Measurements from ENCODE around the gene DPYD.
A peak's percentile ranks its signal among the peaks of the same experiment; 100 is the strongest.

Gene DPYD

GRCh38 chr1:97783751-97784150, 137.1 kb downstream of the DPYD start:
- DNase-seq (ENCODE audit: low read depth) = no peak

DNA sequence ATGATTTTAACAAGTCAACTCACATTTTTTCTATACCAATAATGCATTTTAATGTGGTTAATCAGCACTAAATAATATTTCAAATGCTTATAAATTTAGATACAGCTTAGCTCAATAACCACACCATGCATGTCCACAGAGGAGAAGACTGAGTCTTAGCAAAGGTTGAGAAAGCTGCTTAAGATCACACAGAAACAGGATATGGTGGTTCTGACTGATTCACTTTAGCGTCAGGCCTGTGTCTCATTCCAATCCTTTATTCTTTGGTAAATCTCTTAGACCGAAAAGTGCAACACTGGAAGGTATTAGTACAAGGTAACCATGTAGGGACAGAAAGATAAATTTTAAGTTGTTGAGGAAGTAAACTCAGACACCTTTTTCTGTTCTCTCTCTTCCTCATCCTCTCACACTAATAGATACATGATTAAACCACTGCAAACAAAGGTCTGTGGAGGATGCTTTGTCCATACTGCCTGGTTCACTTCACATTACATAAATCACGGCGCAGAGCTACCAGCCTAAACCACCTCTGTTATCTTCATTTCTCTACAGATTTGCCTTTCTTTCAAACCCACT, 139.0 kb downstream of the DPYD start:
- DNase-seq (ENCODE audit: low read depth) = no peak

DNA sequence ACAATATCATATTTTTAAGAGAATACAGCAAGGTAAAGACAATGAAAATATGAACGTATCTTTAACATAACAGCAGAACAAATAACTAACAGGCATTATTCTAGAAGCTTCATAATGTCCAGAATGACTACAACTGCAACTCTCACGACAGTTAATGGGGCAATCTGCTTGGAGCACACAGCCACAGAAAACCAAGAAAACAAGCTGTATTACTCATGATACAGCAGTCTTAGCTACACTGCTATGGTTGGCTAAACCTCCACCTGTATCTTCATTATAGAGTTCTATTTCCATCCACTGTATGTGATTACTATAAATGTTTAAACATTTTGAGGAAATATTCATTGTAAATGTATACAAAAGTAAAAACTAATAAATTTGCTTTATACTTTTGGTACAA, 139.9 kb downstream of the DPYD start:
- DNase-seq (ENCODE audit: low read depth) = no peak

DNA sequence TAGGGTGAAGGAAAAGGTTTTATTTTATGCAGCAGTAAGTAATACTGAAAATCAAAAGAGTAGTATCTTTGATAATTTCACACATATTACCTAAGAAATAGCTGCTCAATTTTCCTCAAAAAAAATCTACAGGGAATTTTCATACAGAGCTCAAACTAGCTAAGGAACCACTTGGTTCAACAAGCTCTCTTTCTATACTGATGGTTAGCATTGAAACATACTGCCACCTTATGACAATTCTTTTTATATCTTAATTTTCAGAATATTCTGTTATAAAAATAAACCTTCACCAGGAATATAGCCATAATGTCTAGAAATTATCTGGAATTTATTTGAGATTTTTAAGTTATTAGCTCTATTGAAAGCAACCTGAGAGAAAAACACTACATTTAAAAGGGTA, 142.1 kb downstream of the DPYD start:
- no peak for DNase-seq (ENCODE audit: low read depth)

- DNase-seq (ENCODE audit: low read depth) = no peak
Measured at GRCh38 chr1:97770376-97770775, 150.5 kb downstream of the DPYD start.

GRCh38 chr1:97767381-97767780, 153.5 kb downstream of the DPYD start:
- DNase-seq (ENCODE audit: low read depth) = no peak

DNA sequence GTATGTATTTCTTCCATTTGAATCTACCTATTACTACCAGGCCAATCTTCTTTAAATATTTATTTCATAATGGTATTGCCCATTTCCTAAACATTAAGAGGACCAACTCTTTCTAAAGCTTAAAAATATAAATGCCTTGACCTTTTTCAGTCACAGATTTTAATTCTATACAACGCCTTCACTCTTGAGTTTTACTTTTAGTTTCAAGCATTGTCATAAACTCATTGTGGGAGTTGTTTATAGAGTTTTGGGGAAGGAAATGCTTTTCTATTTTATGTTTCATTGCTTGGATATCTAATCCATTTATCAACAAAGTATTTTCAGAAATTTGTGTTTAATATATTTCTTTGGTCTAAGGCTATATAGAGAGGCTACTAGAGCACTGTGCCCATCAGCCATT, 155.8 kb downstream of the DPYD start:
- DNase-seq (ENCODE audit: low read depth) = no peak

GRCh38 chr1:97761637-97762036, 159.2 kb downstream of the DPYD start:
- no peak for DNase-seq (ENCODE audit: low read depth)

GRCh38 chr1:97759078-97759477, 161.8 kb downstream of the DPYD start:
- no peak for DNase-seq (ENCODE audit: low read depth)

DNA sequence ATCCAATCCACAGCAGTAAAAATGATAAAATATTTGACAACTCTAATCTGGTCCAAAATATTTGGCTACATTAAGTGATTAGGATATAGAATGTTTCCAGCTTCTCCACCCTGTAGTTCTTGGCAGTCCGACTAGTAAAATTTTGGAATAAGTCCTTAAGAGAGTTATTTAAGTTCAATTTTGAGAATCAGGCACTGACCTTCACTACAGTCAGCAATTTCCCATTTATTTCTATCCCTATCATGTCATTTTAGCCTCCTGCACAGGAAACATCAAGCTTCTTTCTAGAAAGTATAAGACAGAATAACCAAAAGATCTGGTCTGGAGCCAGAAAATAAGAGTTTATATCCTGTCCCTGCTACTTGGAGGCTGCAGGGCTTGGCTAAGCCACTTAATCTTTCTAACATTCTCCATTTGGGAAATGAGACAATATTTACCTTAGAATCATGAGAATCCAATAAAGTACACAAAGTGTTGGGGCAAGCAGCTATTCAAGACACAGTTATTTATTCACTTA, 162.2 kb downstream of the DPYD start:
- DNase-seq (ENCODE audit: low read depth) = peak; percentile 37

DNA sequence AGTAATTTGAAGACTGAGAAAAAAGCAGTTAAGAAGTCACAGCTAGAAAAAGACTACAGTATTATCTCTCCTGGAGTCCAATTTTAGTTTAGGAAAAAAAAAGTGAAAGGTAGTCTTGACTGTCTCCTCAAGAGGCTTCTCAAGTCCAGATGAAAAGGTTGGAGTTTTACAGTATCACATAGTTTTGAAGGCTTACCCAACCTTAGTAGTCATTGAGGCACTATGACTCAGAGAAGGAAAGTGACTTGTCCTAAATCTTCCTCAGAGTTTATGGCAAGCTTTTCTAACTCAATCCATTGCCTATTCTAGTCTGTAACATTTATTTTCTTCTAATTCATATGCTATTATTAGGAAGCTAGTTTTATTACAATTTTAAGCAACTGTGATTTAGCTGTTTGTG, 174.9 kb downstream of the DPYD start:
- peak; percentile 17 for DNase-seq (ENCODE audit: low read depth)

GRCh38 chr1:97744977-97745376, 175.9 kb downstream of the DPYD start:
- no peak for DNase-seq (ENCODE audit: low read depth)

DNA sequence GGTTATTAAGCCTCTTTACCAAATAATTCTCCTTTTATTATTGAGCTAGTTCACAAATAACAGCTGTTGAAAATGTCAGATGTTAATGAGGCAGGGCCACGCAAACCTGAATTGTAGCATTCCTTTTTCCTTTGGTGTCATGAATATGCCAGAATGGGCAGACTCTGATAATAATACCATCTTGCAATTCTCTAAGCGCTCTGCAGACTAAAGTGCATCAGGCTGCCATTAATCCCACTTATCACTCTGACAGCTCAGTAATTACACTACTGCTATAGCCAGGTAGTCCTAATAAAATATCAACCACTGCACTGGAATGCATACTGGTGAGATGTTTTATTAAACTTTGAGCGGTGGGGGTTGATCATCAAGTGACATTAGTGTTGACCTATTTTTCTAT, 177.7 kb downstream of the DPYD start:
- DNase-seq (ENCODE audit: low read depth) = no peak

- DNase-seq (ENCODE audit: low read depth) = no peak
Measured at GRCh38 chr1:97740891-97741290, 179.9 kb downstream of the DPYD start.

DNA sequence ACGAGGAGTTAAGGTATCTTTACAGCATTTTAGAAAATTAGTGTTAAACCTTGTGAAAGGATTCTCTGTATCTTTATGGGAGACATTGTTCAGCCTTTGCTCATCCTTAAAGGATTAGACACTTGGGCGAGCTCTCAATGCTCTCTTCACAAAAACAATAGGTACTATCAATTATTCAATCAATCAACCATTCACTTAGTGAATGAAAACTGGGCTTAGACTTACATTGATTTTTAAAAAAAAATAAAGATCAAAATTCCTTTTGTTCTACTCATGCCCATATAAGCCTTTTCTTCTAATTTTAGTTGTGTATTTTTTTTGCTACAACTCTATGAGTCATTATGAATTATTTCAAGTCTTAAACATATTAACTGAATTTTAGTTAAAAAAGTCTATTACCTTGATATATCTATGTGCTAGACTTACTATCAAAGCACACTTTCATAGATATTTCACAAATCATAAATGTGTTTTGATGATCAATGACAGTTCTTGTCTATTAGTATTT, 181.2 kb downstream of the DPYD start:
- no peak for DNase-seq (ENCODE audit: low read depth)

DNA sequence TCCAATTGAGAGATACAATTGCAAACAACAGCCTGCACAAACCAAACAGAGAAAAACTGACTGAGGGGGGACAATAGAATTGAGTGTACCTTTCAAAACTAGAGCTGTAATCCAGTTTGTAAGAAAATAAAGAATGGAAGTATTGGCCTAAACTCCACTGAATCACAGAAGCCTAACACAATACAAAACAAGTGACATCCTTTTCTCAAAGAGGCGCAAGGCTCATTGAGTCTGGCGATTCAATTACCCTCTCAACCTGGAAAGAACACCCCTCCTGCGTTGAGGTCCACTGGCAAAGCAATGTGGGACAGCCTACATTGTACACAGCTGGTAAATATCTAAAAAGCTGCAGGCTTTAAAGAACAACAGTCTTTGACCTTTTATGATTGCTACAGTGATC, 182.6 kb downstream of the DPYD start:
- DNase-seq (ENCODE audit: low read depth) = no peak

- no peak for DNase-seq (ENCODE audit: low read depth)
Measured at GRCh38 chr1:97730271-97730670, 190.6 kb downstream of the DPYD start.

DNA sequence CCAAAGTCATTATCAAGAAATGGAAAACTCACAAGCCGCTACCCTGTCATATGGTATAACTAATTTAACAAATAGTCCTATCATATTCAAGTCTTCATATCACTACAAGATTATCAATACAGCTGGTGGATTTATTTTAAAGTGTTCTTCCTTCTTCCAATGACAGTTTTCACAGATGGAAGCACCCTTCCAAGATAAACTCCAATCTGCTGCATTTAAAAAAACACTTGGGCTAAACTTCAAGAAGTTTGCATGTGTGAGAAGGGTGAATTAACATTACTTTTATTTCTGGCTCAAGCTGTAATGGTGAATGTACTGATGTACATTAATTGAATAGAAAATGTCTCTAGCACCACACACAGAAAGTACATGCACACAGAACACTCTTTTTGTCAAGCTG, 192.4 kb downstream of the DPYD start:
- no peak for DNase-seq (ENCODE audit: low read depth)

DNA sequence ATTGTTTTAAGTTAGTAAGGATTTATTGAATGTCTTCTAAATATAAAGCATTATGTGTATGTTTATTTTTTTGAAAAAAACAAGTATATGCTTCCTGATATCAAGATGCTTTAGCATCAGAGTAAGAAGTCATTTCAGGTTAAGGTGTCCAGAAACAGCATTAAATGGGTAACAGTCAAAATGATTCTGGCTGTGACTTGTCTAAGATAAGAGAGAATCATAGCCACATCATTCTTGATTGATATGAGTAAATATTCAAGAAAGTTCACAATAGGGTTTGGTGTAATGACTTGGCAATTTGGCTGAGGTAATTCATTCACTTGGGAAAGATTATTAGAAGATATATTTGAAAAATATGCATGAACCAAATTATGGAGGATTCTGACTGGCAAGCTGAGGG, 193.8 kb downstream of the DPYD start:
- DNase-seq (ENCODE audit: low read depth) = no peak

GRCh38 chr1:97726386-97726785, 194.4 kb downstream of the DPYD start:
- DNase-seq (ENCODE audit: low read depth) = no peak

DNA sequence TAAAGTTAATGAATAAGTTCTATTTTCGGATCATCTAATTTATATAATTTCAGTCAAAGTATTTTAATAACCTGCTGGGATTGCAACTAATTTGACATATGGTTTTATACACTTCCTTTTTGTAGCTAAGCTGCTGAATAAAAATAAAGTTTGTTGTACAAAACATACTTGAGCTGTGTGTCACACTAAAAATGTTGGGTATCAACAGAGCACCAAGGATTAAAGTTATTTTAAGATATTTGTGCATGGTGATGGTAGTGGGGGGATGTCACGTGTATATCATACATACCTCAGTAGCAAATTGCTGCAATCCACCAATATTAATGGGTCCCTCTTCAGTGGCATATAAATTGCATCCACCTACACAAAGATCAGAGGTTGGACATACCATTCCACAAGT, 199.6 kb downstream of the DPYD start:
- no peak for DNase-seq (ENCODE audit: low read depth)

- no peak for DNase-seq (ENCODE audit: low read depth)
Measured at GRCh38 chr1:97712980-97713379, 207.9 kb downstream of the DPYD start.

GRCh38 chr1:97711858-97712257, 209.0 kb downstream of the DPYD start:
- DNase-seq (ENCODE audit: low read depth) = no peak

GRCh38 chr1:97693601-97694000, 227.2 kb downstream of the DPYD start:
- peak; percentile 65 for DNase-seq (ENCODE audit: low read depth)
